GM18858 (cell line): ENCODE measurements around the gene STKLD1.
"Not testable (repeated sequence)": the region's sequence is repeated elsewhere in the genome, so short reads cannot be mapped to it uniquely, and the experiment has no call there.

Experiments used
- ATAC-seq: cut with Tn5 transposase; IDR thresholded peaks from one replicate; pipeline ENCODE4 v1.9.1; 2021; ENCODE audit not compliant: unreplicated experiment

Gene STKLD1

GRCh38 chr9:133382507-133383141, 6.5 kb downstream of the STKLD1 start:
- ATAC-seq, result no peak

GRCh38 chr9:133383438-133383837, 7.3 kb downstream of the STKLD1 start:
- ATAC-seq, result no peak

- ATAC-seq, result no peak
These were observed 8.7 kb downstream of the STKLD1 start for GRCh38 chr9:133384736-133385321.

GRCh38 chr9:133385452-133385851, 9.3 kb downstream of the STKLD1 start:
- ATAC-seq, result no peak

- ATAC-seq, result no peak
These were observed 10.2 kb downstream of the STKLD1 start for GRCh38 chr9:133386338-133386737.

- ATAC-seq, result no peak
These were observed 11.5 kb downstream of the STKLD1 start for GRCh38 chr9:133387680-133388079.

GRCh38 chr9:133389025-133389557, 12.9 kb downstream of the STKLD1 start:
- no peak for ATAC-seq

GRCh38 chr9:133389562-133389961, 13.4 kb downstream of the STKLD1 start:
- no peak for ATAC-seq

GRCh38 chr9:133390713-133391112, 14.5 kb downstream of the STKLD1 start:
- ATAC-seq, result no peak

- ATAC-seq, result not testable (repeated sequence)
These were observed 15.3 kb downstream of the STKLD1 start for GRCh38 chr9:133391449-133391848.

GRCh38 chr9:133392308-133392707, 16.1 kb downstream of the STKLD1 start:
- not testable (repeated sequence) for ATAC-seq

- no peak for ATAC-seq
These were observed 17.2 kb downstream of the STKLD1 start for GRCh38 chr9:133393399-133393798.

- no peak for ATAC-seq
These were observed 18.6 kb downstream of the STKLD1 start for GRCh38 chr9:133394687-133395271.

GRCh38 chr9:133396952-133397351, 20.8 kb downstream of the STKLD1 start:
- ATAC-seq, result no peak

- no peak for ATAC-seq
These were observed 21.2 kb downstream of the STKLD1 start for GRCh38 chr9:133397370-133397769.

GRCh38 chr9:133397895-133398294, 21.7 kb downstream of the STKLD1 start:
- ATAC-seq, result no peak

- ATAC-seq, result no peak
These were observed 24.1 kb downstream of the STKLD1 start for GRCh38 chr9:133400292-133400691.

GRCh38 chr9:133401588-133401987, 25.4 kb downstream of the STKLD1 start:
- no peak for ATAC-seq

- ATAC-seq, result no peak
These were observed 26.5 kb downstream of the STKLD1 start for GRCh38 chr9:133402689-133403088.

- ATAC-seq, result no peak
These were observed 27.7 kb downstream of the STKLD1 start for GRCh38 chr9:133403766-133404453.

GRCh38 chr9:133404454-133405002, 28.4 kb downstream of the STKLD1 start:
- no peak for ATAC-seq
